Stimulated activated CD4-positive, alpha-beta T cell treated with anti-CD3 and anti-CD28 coated beads, Interleukin-12 subunit alpha, Interleukin-12 subunit beta, amount 100 ng/mL, for 4 hours (primary cell): ENCODE results near the gene APBB1IP.
"Not testable (repeated sequence)": the region's sequence is repeated elsewhere in the genome, so short reads cannot be mapped to it uniquely, and the experiment has no call there.

Experiments used
- DNase-seq: peaks from one replicate; pipeline ENCODE4 v3.0.0-alpha.2; 2020

Gene APBB1IP

DNA sequence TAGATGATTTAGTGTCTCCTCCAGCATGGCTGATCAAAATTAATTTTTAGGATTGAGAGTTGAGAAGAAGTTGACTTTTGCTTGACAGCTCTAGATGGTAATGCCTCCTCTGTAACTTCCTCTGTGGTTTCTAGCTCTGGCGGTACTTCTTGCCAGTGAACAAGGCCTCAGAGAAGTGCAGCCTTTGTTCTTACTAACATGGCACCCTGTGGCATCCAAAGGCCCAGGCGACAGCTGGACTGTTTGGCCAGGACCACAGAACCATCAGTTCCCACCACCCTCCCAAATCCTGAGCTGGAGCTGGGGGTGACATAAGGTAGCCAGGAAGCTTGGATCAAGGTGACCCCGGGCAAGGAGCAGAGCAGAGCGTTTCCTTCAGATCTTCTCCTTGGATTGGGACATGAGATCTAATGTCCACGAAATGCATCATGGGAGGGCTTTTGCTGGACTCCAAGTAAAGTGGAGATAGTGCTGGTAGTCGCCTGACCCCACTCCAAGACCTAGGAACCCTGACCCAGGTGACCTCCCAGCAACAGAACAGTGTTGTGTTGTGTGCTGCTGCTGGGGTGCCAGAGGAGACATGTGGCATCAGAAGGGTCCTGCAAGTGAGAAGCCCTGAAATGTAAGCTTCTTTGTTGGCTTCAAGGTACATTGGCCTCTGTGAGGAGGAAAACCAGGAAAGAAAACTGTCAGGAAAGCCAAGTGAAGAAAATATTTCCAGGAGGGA lies 41.8 kb downstream of the APBB1IP start:
- no peak for DNase-seq

DNA sequence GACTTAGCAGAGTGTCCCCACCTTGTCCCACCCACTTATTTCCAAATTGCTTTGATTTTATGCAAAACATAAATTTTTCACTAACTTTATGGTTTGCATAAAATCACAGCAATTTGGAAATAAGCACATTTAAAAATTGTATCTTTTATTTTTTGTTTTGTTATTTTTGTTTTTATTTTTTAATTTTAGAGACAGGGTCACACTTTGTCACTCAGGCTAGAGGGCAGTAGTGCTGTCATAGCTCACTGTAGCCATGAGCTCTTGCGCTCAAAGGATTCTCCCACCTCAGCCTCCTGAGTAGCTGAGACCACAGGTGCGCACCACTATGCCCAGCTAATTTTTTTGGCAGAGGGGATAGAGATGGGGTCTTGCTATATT lies 43.2 kb downstream of the APBB1IP start:
- no peak for DNase-seq

DNA sequence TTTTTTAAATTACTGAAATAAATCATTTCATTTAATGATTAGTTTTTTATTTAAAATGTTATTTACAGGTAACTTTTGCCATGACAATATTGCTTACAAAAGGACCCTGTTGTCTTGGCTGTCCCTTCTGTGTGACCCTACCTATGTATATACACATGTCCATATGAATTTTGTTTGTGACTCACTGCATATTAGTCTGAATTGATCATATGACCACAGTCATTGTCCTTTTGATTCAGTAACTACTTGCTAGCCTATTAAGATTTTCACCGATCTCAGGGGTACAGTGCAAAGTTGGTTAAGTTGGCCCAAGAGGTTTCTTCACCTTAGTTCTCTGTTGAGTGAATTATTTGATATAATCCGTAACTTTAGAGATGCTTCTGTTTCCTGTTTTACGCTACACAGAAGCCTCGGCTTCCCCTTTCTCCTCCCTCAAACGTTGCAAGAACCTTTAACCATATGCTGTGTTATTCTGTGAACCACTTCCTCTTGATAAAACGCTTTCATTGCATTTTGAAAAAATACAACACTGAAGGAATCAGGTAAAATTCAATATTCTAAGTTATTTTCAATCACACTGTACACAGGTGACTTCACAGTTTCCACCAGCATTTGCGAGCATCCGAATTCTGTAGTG lies 43.9 kb downstream of the APBB1IP start:
- DNase-seq, result no peak

GRCh38 chr10:26483554-26483953 lies 45.4 kb downstream of the APBB1IP start:
- DNase-seq, result no peak

GRCh38 chr10:26485150-26485941 lies 47.2 kb downstream of the APBB1IP start:
- no peak for DNase-seq

- DNase-seq, result no peak
Measured at GRCh38 chr10:26486304-26486703, 48.2 kb downstream of the APBB1IP start.

- DNase-seq, result peak; percentile 41
Measured at GRCh38 chr10:26486990-26487850, 49.1 kb downstream of the APBB1IP start.

- no peak for DNase-seq
Measured at GRCh38 chr10:26488344-26488743, 50.2 kb downstream of the APBB1IP start.

DNA sequence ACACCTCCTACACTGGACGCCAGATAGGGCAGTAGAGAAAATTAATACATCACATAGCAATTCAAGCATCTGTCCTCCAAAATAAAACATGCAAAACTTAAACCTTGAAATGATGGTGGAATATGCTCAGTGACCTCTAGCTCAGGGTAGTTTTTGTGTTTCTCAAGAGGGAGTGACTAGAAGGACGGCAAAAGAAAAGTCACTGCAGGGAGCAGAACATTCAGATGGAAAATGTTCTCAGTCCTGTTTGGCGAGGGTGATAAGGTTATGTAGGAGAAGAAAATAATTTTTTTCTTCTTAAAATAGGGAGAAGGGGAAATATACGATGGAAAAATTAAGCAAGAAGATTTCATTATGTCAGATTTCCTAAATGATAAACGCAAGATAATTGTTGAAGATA lies 50.9 kb downstream of the APBB1IP start:
- DNase-seq, result no peak

DNA sequence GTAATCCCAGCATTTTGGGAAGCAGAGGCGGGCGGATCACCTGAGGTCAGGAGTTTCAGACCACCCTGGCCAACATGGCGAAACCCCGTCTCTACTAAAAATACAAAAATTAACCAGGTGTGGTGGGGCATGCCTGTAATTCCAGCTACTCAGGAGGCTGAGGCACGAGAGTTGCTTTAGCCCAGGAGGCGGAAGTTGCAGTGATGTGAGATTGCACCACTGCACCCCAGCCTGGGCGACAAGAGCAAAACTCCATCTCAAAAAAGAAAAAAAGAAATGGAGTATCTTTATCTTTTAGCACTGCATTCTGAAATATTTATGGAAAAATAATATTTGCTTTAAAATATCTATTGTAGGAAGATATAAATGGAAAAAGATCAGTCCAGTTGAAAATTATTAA lies 52.2 kb downstream of the APBB1IP start:
- not testable (repeated sequence) for DNase-seq

DNA sequence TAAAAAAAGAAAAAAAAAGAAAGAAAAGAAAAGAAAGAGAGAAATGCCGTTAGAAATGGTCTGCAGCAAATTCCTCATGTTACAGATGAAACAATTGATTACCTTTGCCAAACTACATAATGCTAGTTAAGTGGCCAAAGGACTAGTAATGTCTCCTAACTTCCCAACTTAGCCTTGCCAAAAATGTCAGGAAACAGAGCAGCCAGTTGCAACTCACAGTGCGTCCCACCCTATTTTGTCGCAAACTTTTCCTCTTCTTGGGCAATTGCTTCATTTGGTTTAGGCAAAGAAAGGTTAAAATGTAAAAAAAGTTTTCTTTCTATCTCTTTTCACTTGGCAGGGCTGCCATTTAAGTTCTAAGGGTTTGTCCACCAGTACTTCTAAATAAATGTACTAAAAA lies 53.1 kb downstream of the APBB1IP start:
- DNase-seq, result no peak

GRCh38 chr10:26491934-26492333 lies 53.8 kb downstream of the APBB1IP start:
- no peak for DNase-seq

GRCh38 chr10:26492725-26493124 lies 54.6 kb downstream of the APBB1IP start:
- not testable (repeated sequence) for DNase-seq

DNA sequence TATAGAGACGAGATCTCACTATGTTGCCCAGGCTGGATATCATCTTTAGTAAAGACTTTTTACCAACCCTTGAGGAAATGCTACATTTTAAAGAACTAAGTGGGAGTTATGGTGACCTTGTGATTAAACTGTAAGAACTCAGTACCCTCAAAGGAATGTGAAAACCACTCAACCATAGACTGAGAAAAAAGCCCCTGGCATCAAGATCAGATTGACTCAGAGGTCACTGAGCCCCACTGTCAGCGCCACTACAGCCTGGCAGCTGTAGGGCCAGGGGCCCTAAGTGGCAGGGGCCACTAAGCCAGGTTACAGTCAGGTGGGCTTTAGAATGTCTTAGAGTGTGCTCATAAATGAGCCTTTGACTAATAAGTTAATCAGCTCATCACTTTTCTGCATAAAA lies 55.9 kb downstream of the APBB1IP start:
- no peak for DNase-seq

GRCh38 chr10:26499426-26499825 lies 61.3 kb downstream of the APBB1IP start:
- no peak for DNase-seq

GRCh38 chr10:26502986-26503385 lies 64.8 kb downstream of the APBB1IP start:
- no peak for DNase-seq

DNA sequence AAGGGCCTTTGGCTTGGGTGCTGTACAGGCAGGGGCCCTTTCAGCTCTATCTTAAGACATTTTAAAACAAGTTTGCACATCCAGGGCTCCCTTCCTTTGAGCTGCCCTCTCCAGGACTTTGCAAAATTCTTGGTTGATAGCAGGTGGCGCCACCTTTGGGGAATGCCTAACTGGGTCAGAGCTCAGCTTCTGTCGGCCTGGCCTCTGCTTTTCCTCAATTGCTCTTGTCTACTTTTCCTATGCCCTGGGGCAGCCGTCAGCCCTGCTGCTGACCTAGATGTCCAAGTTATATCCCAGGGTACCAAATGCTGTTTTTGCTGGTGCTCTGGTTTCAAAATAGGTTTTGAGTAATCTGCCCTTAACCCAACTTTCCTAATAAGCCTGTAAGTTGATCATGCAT lies 65.8 kb downstream of the APBB1IP start:
- peak; percentile 14 for DNase-seq

- not testable (repeated sequence) for DNase-seq
Measured at GRCh38 chr10:26504429-26504828, 66.3 kb downstream of the APBB1IP start.

- no peak for DNase-seq
Measured at GRCh38 chr10:26505491-26505890, 67.3 kb downstream of the APBB1IP start.

- no peak for DNase-seq
Measured at GRCh38 chr10:26506736-26507135, 68.6 kb downstream of the APBB1IP start.

DNA sequence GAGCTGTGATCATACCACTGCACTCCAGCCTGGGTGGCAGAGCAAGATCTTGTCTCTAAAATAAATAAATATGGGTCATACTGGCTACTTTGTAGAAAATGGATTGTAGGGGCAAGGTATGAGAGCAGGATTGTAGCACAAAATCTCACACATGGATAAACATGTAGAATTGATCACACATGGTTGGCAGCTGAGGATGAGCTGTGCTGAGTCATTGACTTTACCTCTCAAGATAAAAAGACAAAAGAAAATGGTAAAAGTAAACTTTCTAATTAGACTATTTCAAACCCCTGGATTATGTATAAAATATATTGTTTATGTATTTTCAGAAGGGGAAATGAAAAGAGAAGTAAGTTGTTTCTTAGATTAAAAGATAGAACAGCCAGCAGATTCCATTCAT lies 69.3 kb downstream of the APBB1IP start:
- no peak for DNase-seq

DNA sequence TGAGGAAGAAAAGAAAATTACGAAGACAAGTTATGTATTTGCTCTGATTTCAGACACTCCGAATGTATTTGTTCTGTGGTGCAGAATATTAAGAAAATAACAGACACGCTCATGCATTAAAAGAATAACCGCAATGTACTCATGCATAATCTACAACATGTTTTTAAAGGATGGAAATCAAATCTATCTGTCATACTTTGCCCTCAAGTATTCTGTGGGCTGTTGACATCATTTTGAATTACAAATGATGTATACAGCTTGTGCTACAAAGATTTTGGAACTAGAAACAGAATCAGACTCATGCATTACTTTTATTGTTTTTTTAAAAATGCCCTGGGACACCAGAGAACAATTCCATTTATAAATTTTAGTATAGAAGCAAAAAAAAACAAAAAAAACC lies 69.9 kb downstream of the APBB1IP start:
- DNase-seq, result no peak

- no peak for DNase-seq
Measured at GRCh38 chr10:26509307-26509706, 71.2 kb downstream of the APBB1IP start.
